Ovary (tissue), 3 donors: ENCODE measurements around the gene GLB1L.

Experiments used
- CTCF ChIP-seq, 3 donors: fragments of 450-650 bp in 2 of 3; fragments of 200-600 bp in 1 of 3; IDR thresholded peaks; one replicate each; pipeline versions ENCODE4 v1.5.1 to v1.8.0; 2016 to 2022; ENCODE audit warnings: antibody characterized with exemption in 3 of 3, mild to moderate bottlenecking in 1 of 3
- POLR2A ChIP-seq: fragments of 450-650 bp; IDR thresholded peaks from one replicate; pipeline ENCODE4 v1.6.1; 2017; ENCODE audit warnings: antibody characterized with exemption, mild to moderate bottlenecking, moderate library complexity
- donor health status: DM: no; HTN: no; CAD: no.

- TF ChIP-seq POLR2A (no peak), CTCF (IDR thresholded peaks at IDR 0.05) (no peak)
These were observed 21.0 kb upstream of the GLB1L start for GRCh38 chr2:219266232-219266631.
